ENCODE results near the gene GRIA4. TPM values are rescaled to one million over a fixed set of nuclear protein-coding genes. Genes with fewer than 3 reads are reported as not detected.

The GRIA4 gene
- total and polyA plus RNA-seq, 2 of the 13 experiments (the other 11 are each of a cell fraction or from before 2014, with no cell fraction given): not detected

DNA sequence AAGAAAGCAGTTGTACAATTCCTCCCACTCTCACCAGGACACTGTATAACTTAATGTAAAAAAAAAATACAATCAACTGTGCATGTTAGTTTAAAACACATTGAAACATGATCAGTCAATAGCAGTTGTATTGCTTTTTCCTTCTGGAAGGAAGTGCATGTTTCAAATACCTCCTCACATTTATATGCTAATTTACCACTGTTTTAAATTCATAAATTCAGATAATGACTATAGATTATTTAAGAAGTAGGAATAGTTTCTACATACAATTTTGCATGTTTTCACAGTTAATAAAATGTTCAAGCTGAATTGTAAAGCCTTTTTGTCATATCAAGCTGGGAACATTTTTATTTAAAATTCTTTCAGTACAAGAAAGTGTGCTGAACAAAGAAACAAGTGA, 3.3 kb downstream of the GRIA4 start:
- BruUV-seq (replicated peaks): no TSS peak
- H4K20me1 ChIP-seq (ENCODE audit: insufficient read depth, low read length): no peaks in the 10 kb centered on the region
- no peak for FAIRE-seq
- in situ Hi-C loops (cut with HindIII; ENCODE audit: extremely low pct_ligation_motif_present, low pct_unique_long_range_greater_than_20kb): no loop called here
- ChIA-PET POLR2A (no interaction called here), CTCF (ENCODE audit: low intra/inter-chr PET ratio, low total read pairs) (no interaction called here)
- TF ChIP-seq HIVEP1 (CRISPR knock-in tag; IDR thresholded peaks at IDR 0.05): no peak
- TF ChIP-seq POLR2A (IDR thresholded peaks at IDR 0.05; ENCODE audit: insufficient read depth in 1 of 2, low read depth in 2 of 2, low read length in 2 of 2): no peak
- H3K36me3 ChIP-seq (replicated peaks in 1 of 2; ENCODE audit: control insufficient read depth in 1 of 2, insufficient read depth in 2 of 2, low read length in 2 of 2): no peaks in the 10 kb centered on the region
- H3K27ac ChIP-seq (ENCODE audit: extremely low read length, insufficient read depth, low read length): no peak overlapping the region
- H3K4me1 ChIP-seq (ENCODE audit: insufficient read depth, low read length): no peaks in the 10 kb centered on the region
- peaks cover 0 to 6% of the 10 kb centered on the region in 2 experiments; a peak in 2 of 5 replicates for H3K27me3 ChIP-seq (ENCODE audit: control insufficient read depth in 1 of 2, insufficient read depth in 2 of 2, low read length in 2 of 2)
- H3K9ac ChIP-seq (ENCODE audit: insufficient read depth, low read depth, low read length): no peak overlapping the region
- intact Hi-C loops (cut with micrococcal nuclease; ENCODE audit: unreplicated experiment): no loop called here
- H3K79me2 ChIP-seq (ENCODE audit: insufficient read depth, low read length): no peaks in the 10 kb centered on the region
- no peak overlapping the region for H2AFZ ChIP-seq (ENCODE audit: low read length)
- H3K9me3 ChIP-seq (ENCODE audit: low read length): no peaks in the 10 kb centered on the region
- DNase-seq (ENCODE audit: low spot score): no peak
- no peak overlapping the region for H3K4me3 ChIP-seq (replicated peaks in 1 of 3; ENCODE audit: insufficient read depth in 1 of 3, low read depth in 2 of 3, low read length in 3 of 3)
- ATAC-seq: no peak
- no peak overlapping the region for H3K4me2 ChIP-seq (ENCODE audit: low read depth, low read length)

DNA sequence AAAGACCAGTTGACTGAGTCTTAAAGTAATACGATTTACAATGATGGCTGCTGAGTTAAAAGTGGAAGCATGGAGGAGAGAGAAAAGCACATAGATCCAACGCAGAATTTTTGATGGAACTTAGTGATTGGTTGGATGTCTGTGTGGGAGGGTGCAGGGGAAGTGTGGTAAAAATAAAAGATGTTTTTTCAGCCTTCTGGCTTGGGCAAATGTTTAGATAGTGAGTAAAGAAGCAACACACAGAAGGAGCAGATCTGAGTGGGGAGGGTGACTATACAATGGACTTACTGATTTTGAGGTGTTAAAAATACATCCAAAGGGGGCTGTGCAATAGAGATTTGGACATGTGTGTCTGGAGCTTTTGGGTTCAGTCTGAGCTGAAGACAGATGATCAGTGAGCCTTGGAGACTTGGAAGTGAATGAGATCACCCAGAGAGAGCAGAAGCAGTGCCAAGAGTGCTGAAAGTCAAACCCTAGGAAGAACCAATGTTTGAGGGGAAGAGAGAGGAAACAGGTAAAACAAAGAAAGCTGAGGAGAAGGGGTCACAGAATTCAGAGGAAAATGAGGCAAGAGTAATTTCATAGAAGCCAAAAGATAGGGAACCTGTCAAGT, 8.6 kb downstream of the GRIA4 start:
- BruUV-seq (replicated peaks): no TSS peak
- ChIA-PET POLR2A (no interaction called here), CTCF (ENCODE audit: low intra/inter-chr PET ratio, low total read pairs) (no interaction called here)
- WGBS (ENCODE audit: low lambda C conversion rate): 2% methylated on average over 2 of the region's 2 CpGs
- Histone ChIP-seq H3K9me3 (ENCODE audit: low read length) (no peaks in the 10 kb centered on the region), H3K4me3 (replicated peaks in 1 of 3; ENCODE audit: insufficient read depth in 1 of 3, low read depth in 2 of 3, low read length in 3 of 3) (no peak overlapping the region), H3K36me3 (replicated peaks in 1 of 2; ENCODE audit: control insufficient read depth in 1 of 2, insufficient read depth in 2 of 2, low read length in 2 of 2) (no peaks in the 10 kb centered on the region), H3K9ac (ENCODE audit: insufficient read depth, low read depth, low read length) (no peak overlapping the region), H4K20me1 (ENCODE audit: insufficient read depth, low read length) (no peaks in the 10 kb centered on the region), H2AFZ (ENCODE audit: low read length) (no peak overlapping the region), H3K4me1 (ENCODE audit: insufficient read depth, low read length) (no peaks in the 10 kb centered on the region), H3K4me2 (ENCODE audit: low read depth, low read length) (no peak overlapping the region), H3K79me2 (ENCODE audit: insufficient read depth, low read length) (no peaks in the 10 kb centered on the region), H3K27ac (ENCODE audit: extremely low read length, insufficient read depth, low read length) (no peak overlapping the region), H3K27me3 (ENCODE audit: control insufficient read depth in 1 of 2, insufficient read depth in 2 of 2, low read length in 2 of 2) (no peaks in the 10 kb centered on the region)
- TF ChIP-seq KDM2A (CRISPR knock-in tag; IDR thresholded peaks at IDR 0.05; ENCODE audit: borderline replicate concordance, low read depth): no peak
- no peak for TF ChIP-seq ZNF530 (CRISPR knock-in tag; IDR thresholded peaks at IDR 0.05; ENCODE audit: low read depth)
- TF ChIP-seq ZNF776 (CRISPR knock-in tag; IDR thresholded peaks at IDR 0.05): no peak
- no peak for TF ChIP-seq MXD4 (CRISPR knock-in tag; IDR thresholded peaks at IDR 0.05)
- DNase-seq (ENCODE audit: low spot score): no peak
- intact Hi-C loops (cut with micrococcal nuclease; ENCODE audit: unreplicated experiment): no loop called here
- in situ Hi-C loops (cut with HindIII; ENCODE audit: extremely low pct_ligation_motif_present, low pct_unique_long_range_greater_than_20kb): no loop called here
- no peak for FAIRE-seq
- no peak for ATAC-seq
